Spleen (tissue), 11 donors: Measurements from ENCODE around the gene DPYSL4. TPM values are rescaled to one million over a fixed set of nuclear protein-coding genes. Genes with fewer than 3 reads are reported as not detected.

Experiments
- DNase-seq: peaks from one replicate; pipeline ENCODE4 v3.0.0-alpha.2; 2020
- H3K27ac ChIP-seq, 8 donors: fragments of 200-600 bp; sonication (generic) in 7 of 8; 1 replicate in 4 of 8; 2 replicates in 4 of 8; pipeline versions ENCODE4 v1.5.0 to v1.8.0; 2016 to 2021; ENCODE audit warnings: inconsistent platforms in 4 of 8, mild to moderate bottlenecking in 4 of 8, moderate library complexity in 1 of 8
- H3K27me3 ChIP-seq, 7 donors: fragments of 200-600 bp; sonication (generic) in 6 of 7; replicated peaks in 1 of 7; 1 replicate in 4 of 7; 2 replicates in 3 of 7; pipeline versions ENCODE4 v1.5.0 to v1.8.0; 2016 to 2021; ENCODE audit warnings: inconsistent platforms in 3 of 7, mild to moderate bottlenecking in 1 of 7
- H3K36me3 ChIP-seq, 6 donors: fragments of 200-600 bp; sonication (generic) in 5 of 6; 1 replicate in 4 of 6; 2 replicates in 2 of 6; pipeline versions ENCODE4 v1.5.0 to v1.8.0; 2016 to 2021; ENCODE audit warnings: inconsistent platforms in 2 of 6
- H3K4me1 ChIP-seq, 6 donors: fragments of 200-600 bp; sonication (generic) in 5 of 6; 1 replicate in 3 of 6; 2 replicates in 3 of 6; pipeline versions ENCODE4 v1.5.0 to v1.8.0; 2016 to 2021; ENCODE audit warnings: inconsistent platforms in 3 of 6
- H3K4me3 ChIP-seq, 8 donors: fragments of 200-600 bp; sonication (generic) in 7 of 8; 1 replicate in 4 of 8; 2 replicates in 4 of 8; pipeline versions ENCODE4 v1.5.0 to v1.8.0; 2016 to 2021; ENCODE audit warnings: inconsistent platforms in 4 of 8, mild to moderate bottlenecking in 4 of 8, moderate library complexity in 2 of 8
- H3K9me3 ChIP-seq, 8 donors: fragments of 200-600 bp; sonication (generic) in 7 of 8; 1 replicate in 4 of 8; 2 replicates in 4 of 8; pipeline versions ENCODE4 v1.5.0 to v1.8.0; 2016 to 2021; ENCODE audit warnings: inconsistent platforms in 4 of 8
- POLR2A ChIP-seq, 3 donors: fragments of 450-650 bp; IDR thresholded peaks; one replicate each; pipeline ENCODE4 v1.5.1; 2017; ENCODE audit warnings: antibody characterized with exemption in 3 of 3, mild to moderate bottlenecking in 1 of 3
- POLR2AphosphoS5 ChIP-seq, 3 donors: sonication (generic); formaldehyde crosslinking; IDR thresholded peaks; one replicate each; pipeline ENCODE4 v1.5.1; 2017; ENCODE audit warnings: antibody characterized with exemption in 3 of 3
- WGBS, 5 donors: extraction: QIAGEN DNeasy Blood & Tissue Kit in 3 of 5; methylation state at CpG; one replicate each; pipeline versions ENCODE4 v1.1.5 to v1.1.7; 2013 to 2018; 5-methylcytosine and 5-hydroxymethylcytosine counted together
- intact Hi-C: fragments of 100-400 bp; cut with DNase I; formaldehyde crosslinking; loops from one replicate; pipeline ENCODE4 v1.15.0; 2023; ENCODE audit warnings: low total_unique reads
- polyA plus RNA-seq, 3 donors: library from polyadenylated mRNA; stranded (reverse); fragments of 200-250 nt; gene quantifications; one replicate each; pipeline ENCODE4 v1.2.1, GENCODE V29; 2013
- total RNA-seq, 7 donors: library from RNA; depleted of rRNA in 3 of 7; stranded (reverse); fragments of >200 nt in 3 of 7; fragmentation: NEBNext Ultra II Directional in 4 of 7; extraction: Animal tissue kit (Norgen Biotek cat#: 25700) in 4 of 7; gene quantifications; one replicate each; pipeline versions ENCODE4 v1.1.0 to v1.2.1, GENCODE V29; 2016 to 2021
- TF ChIP-seq, protein P1 (sequence below), 11 experiments: fragments of 200-600 bp in 7 of 11; fragments of 450-650 bp in 4 of 11; sonication (generic) in 4 of 11; IDR thresholded peaks in 8 of 11; conservative IDR thresholded peaks in 3 of 11; 1 replicate in 7 of 11; 2 replicates in 4 of 11; pipeline versions ENCODE4 v1.4.0 to v1.8.0; 2016 to 2021; ENCODE audit warnings: antibody characterized with exemption in 11 of 11, inconsistent platforms in 4 of 11, mild to moderate bottlenecking in 1 of 11
- donor health status: healthy with polysubstance abuse.
- donor health status: DM: no; HTN: no; CAD: no; lungs with moderate emphysema.
- donor health status: DM: no; HTN: no; CAD: no.
- donor health status: Bipolar disorder and iron deficiency.
- donor health status: healthy.
- donor health status: DM: no; HTN: no; CAD: no.
- donor health status: DM: yes; HTN: yes; CAD: no.

Gene DPYSL4
- total and polyA plus RNA-seq, 10 donors = 0.55 to 6.0 (median 1.0) TPM; not detected in 1

GRCh38 chr10:132240156-132240555, 53.4 kb downstream of the DPYSL4 start:
- TF ChIP-seq, protein P1, sequence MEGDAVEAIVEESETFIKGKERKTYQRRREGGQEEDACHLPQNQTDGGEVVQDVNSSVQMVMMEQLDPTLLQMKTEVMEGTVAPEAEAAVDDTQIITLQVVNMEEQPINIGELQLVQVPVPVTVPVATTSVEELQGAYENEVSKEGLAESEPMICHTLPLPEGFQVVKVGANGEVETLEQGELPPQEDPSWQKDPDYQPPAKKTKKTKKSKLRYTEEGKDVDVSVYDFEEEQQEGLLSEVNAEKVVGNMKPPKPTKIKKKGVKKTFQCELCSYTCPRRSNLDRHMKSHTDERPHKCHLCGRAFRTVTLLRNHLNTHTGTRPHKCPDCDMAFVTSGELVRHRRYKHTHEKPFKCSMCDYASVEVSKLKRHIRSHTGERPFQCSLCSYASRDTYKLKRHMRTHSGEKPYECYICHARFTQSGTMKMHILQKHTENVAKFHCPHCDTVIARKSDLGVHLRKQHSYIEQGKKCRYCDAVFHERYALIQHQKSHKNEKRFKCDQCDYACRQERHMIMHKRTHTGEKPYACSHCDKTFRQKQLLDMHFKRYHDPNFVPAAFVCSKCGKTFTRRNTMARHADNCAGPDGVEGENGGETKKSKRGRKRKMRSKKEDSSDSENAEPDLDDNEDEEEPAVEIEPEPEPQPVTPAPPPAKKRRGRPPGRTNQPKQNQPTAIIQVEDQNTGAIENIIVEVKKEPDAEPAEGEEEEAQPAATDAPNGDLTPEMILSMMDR (IDR thresholded peaks at IDR 0.05 in 8 of 11, conservative IDR thresholded peaks at IDR 0.05 in 3 of 11) = no peak
- TF ChIP-seq POLR2A (IDR thresholded peaks at IDR 0.05) = no peak
- TF ChIP-seq POLR2AphosphoS5 (IDR thresholded peaks at IDR 0.05) = no peak
- Histone ChIP-seq H3K27ac (no peak overlapping the region), H3K9me3 (no peaks in the 10 kb centered on the region), H3K27me3 (no peaks in the 10 kb centered on the region), H3K4me3 (no peak overlapping the region), H3K36me3 (no peaks in the 10 kb centered on the region), H3K4me1 (no peaks in the 10 kb centered on the region)
- no peak for DNase-seq
- WGBS, 5 donors = 80 to 94% (median 87%) methylated on average over 4 to 15 of the region's 15 CpGs
- intact Hi-C loops = no loop called here

GRCh38 chr10:132240581-132240980, 53.8 kb downstream of the DPYSL4 start:
- no peaks in the 10 kb centered on the region for H3K36me3 ChIP-seq
- no peaks in the 10 kb centered on the region for H3K4me1 ChIP-seq
- intact Hi-C loops = no loop called here
- 83 to 92% (median 89%) methylated on average over 9 to 16 of the region's 16 CpGs for WGBS, 5 donors
- no peaks in the 10 kb centered on the region for H3K27me3 ChIP-seq
- TF ChIP-seq POLR2A (IDR thresholded peaks at IDR 0.05) (no peak), POLR2AphosphoS5 (IDR thresholded peaks at IDR 0.05) (no peak)
- TF ChIP-seq, protein P1 (IDR thresholded peaks at IDR 0.05 in 8 of 11, conservative IDR thresholded peaks at IDR 0.05 in 3 of 11) = no peak
- DNase-seq = no peak
- no peak overlapping the region for H3K4me3 ChIP-seq
- no peak overlapping the region for H3K27ac ChIP-seq
- H3K9me3 ChIP-seq = no peaks in the 10 kb centered on the region

- H3K27ac ChIP-seq = no peak overlapping the region
- H3K27me3 ChIP-seq = no peaks in the 10 kb centered on the region
- no peaks in the 10 kb centered on the region for H3K36me3 ChIP-seq
- DNase-seq = no peak
- TF ChIP-seq POLR2AphosphoS5 (IDR thresholded peaks at IDR 0.05) (no peak), POLR2A (IDR thresholded peaks at IDR 0.05) (no peak)
- TF ChIP-seq, protein P1 (IDR thresholded peaks at IDR 0.05 in 8 of 11, conservative IDR thresholded peaks at IDR 0.05 in 3 of 11) = no peak
- WGBS, 5 donors = 83 to 91% (median 84%) methylated on average over 13 of the region's 13 CpGs
- no peaks in the 10 kb centered on the region for H3K4me1 ChIP-seq
- H3K9me3 ChIP-seq = no peaks in the 10 kb centered on the region
- intact Hi-C loops = no loop called here
- no peak overlapping the region for H3K4me3 ChIP-seq
These were observed 54.3 kb downstream of the DPYSL4 start for GRCh38 chr10:132241086-132241485.

DNA sequence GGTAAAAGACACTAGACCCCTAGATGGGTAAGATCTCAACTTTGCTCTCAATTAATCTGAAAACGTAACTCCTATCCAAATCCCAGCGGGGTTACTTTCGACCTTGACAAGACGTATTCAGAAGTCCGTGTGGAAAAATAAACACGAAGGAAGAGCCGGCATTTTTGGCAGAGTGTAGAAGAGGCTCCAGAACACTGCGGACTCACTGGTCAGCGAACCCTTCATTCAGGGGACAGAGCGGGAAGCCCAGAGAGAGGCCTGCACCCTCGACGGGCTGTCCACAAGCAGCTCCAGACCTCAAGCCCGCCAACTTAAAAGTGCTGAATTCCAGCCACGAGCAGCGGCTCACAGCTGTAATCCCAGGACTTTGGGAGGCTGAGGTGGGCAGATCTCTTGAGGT, 54.7 kb downstream of the DPYSL4 start:
- WGBS, 5 donors = 83 to 92% (median 88%) methylated on average over 15 of the region's 15 CpGs
- Histone ChIP-seq H3K4me1 (no peaks in the 10 kb centered on the region), H3K4me3 (no peak overlapping the region), H3K27me3 (no peaks in the 10 kb centered on the region), H3K36me3 (no peaks in the 10 kb centered on the region), H3K9me3 (no peaks in the 10 kb centered on the region), H3K27ac (no peak overlapping the region)
- TF ChIP-seq, protein P1 (IDR thresholded peaks at IDR 0.05 in 8 of 11, conservative IDR thresholded peaks at IDR 0.05 in 3 of 11) = no peak
- TF ChIP-seq POLR2A (IDR thresholded peaks at IDR 0.05) (no peak), POLR2AphosphoS5 (IDR thresholded peaks at IDR 0.05) (no peak)
- intact Hi-C loops = no loop called here
- no peak for DNase-seq
